HepG2 (cell line): Measurements from ENCODE around the gene RPS2. TPM values are rescaled to one million over a fixed set of nuclear protein-coding genes. Genes with fewer than 3 reads are reported as not detected.

Source experiments
- ATAC-seq: fragments of 200-7000 bp; cut with Tn5 transposase; 3 replicates; pipeline ENCODE4 v1.9.1; 2020; ENCODE audit warnings: mild to moderate bottlenecking, moderate library complexity
- BruUV-seq: library from RNA; stranded (reverse); fragments of 400-500 nt; replicated peaks from 2 replicates; lab custom pipeline; 2021; lab: Mats Ljungman, UMichigan
- CTCF ChIA-PET: fragments of 300-600 bp; formaldehyde crosslinking; extraction: SDS; loops from one replicate; lab custom pipeline; 2021; ENCODE audit warnings: low total read pairs, inconsistent platforms, low intra/inter-chr PET ratio; lab: Yijun Ruan, JAX
- POLR2A ChIA-PET: fragments of 350-600 bp; sonication (Branson Sonifier 250); formaldehyde crosslinking; loops from one replicate; lab custom pipeline; 2020; ENCODE audit warnings: antibody characterized with exemption, inconsistent platforms; lab: Yijun Ruan, JAX
- DNase-seq: peaks from one replicate; pipeline ENCODE4 v3.0.0-alpha.2; 2015; ENCODE audit warnings: low spot score
- FAIRE-seq: peaks from 3 replicates; lab custom pipeline; 2011; peaks lifted over from hg19 to GRCh38; lab: Jason Lieb, UNC
- H2AFZ ChIP-seq: one replicate; pipeline ENCODE4 v1.6.1; 2011; ENCODE audit warnings: low read length, inconsistent platforms
- H3K27ac ChIP-seq: fragments of 300-600 bp; 3 replicates; pipeline ENCODE4 v1.8.0; 2011; ENCODE audit warnings: mixed run types, mild to moderate bottlenecking, mixed read lengths, low read length, inconsistent platforms; ENCODE audit not compliant: insufficient read depth; ENCODE audit errors: extremely low read length
- H3K27me3 ChIP-seq, 2 experiments: fragments of 200-600 bp in 1 of 2; 2 replicates in 1 of 2; 3 replicates in 1 of 2; pipeline versions ENCODE4 v1.6.0 to v1.8.0; 2011; ENCODE audit warnings: low read length in 2 of 2, mild to moderate bottlenecking in 2 of 2, moderate library complexity in 2 of 2, inconsistent platforms in 1 of 2; ENCODE audit not compliant: insufficient read depth in 2 of 2, control insufficient read depth in 1 of 2
- H3K36me3 ChIP-seq, 2 experiments: fragments of 200-600 bp in 1 of 2; replicated peaks in 1 of 2; 2 replicates in 1 of 2; 3 replicates in 1 of 2; pipeline versions ENCODE4 v1.5.1 to v1.8.0; 2011; ENCODE audit warnings: low read length in 2 of 2, inconsistent platforms in 1 of 2; ENCODE audit not compliant: insufficient read depth in 2 of 2, control insufficient read depth in 1 of 2
- H3K4me1 ChIP-seq: 2 replicates; pipeline ENCODE4 v1.5.1; 2012; ENCODE audit warnings: low read length, inconsistent platforms; ENCODE audit not compliant: insufficient read depth
- H3K4me2 ChIP-seq: 2 replicates; pipeline ENCODE4 v1.6.0; 2011; ENCODE audit warnings: low read depth, low read length, inconsistent platforms
- H3K4me3 ChIP-seq, 3 experiments: fragments of 200-600 bp in 1 of 3; sonication (generic), shearing (Covaris generic) in 1 of 3; replicated peaks in 1 of 3; 2 replicates each; pipeline ENCODE4 v1.5.1; 2011 to 2016; ENCODE audit warnings: low read length in 3 of 3, inconsistent platforms in 2 of 3, low read depth in 2 of 3, mild to moderate bottlenecking in 2 of 3, control low read depth in 1 of 3, mixed read lengths in 1 of 3; ENCODE audit not compliant: insufficient read depth in 1 of 3
- H3K79me2 ChIP-seq: one replicate; pipeline ENCODE4 v1.6.1; 2011; ENCODE audit warnings: low read length, inconsistent platforms; ENCODE audit not compliant: insufficient read depth
- H3K9ac ChIP-seq: 2 replicates; pipeline ENCODE4 v1.6.0; 2011; ENCODE audit warnings: mild to moderate bottlenecking, low read depth, low read length, inconsistent platforms; ENCODE audit not compliant: insufficient read depth
- H3K9me3 ChIP-seq: 2 replicates; pipeline ENCODE4 v1.5.1; 2012; ENCODE audit warnings: mild to moderate bottlenecking, low read length
- H4K20me1 ChIP-seq: 2 replicates; pipeline ENCODE4 v1.6.0; 2011; ENCODE audit warnings: inconsistent platforms, mild to moderate bottlenecking, low read length, moderate library complexity; ENCODE audit not compliant: insufficient read depth
- HES4 ChIP-seq: sonication (generic); formaldehyde crosslinking; IDR thresholded peaks from 2 replicates; pipeline ENCODE4 v1.9.0; 2021; ENCODE audit warnings: mild to moderate bottlenecking, missing genetic modification reagents, borderline replicate concordance
- SNAPC2 ChIP-seq: sonication (generic); formaldehyde crosslinking; IDR thresholded peaks from 2 replicates; pipeline ENCODE4 v1.8.1; 2022; ENCODE audit warnings: mild to moderate bottlenecking, missing genetic modification reagents
- ZC3H13 ChIP-seq: sonication (generic); formaldehyde crosslinking; IDR thresholded peaks from 2 replicates; pipeline ENCODE4 v1.8.1; 2023; ENCODE audit warnings: mild to moderate bottlenecking, missing genetic modification reagents, moderate library complexity
- ZFP37 ChIP-seq: sonication (generic); formaldehyde crosslinking; IDR thresholded peaks from 2 replicates; pipeline ENCODE4 v1.4.0; 2020; ENCODE audit warnings: missing genetic modification reagents, borderline replicate concordance
- ZNF232 ChIP-seq: sonication (generic); formaldehyde crosslinking; IDR thresholded peaks from 2 replicates; pipeline ENCODE4 v1.4.0; 2020; ENCODE audit warnings: missing genetic modification reagents, borderline replicate concordance
- ZNF616 ChIP-seq: sonication (generic); formaldehyde crosslinking; IDR thresholded peaks from 2 replicates; pipeline ENCODE4 v1.5.0; 2020; ENCODE audit warnings: low read depth, mild to moderate bottlenecking, missing genetic modification reagents
- WGBS: methylation state at CpG from one replicate; pipeline ENCODE4 v1.1.6; 2017; ENCODE audit warnings: low lambda C conversion rate; 5-methylcytosine and 5-hydroxymethylcytosine counted together
- in situ Hi-C: cut with HindIII; loops from 2 replicates; pipeline ENCODE4 v1.10.0; 2017; ENCODE audit warnings: low pct_unique_long_range_greater_than_20kb; ENCODE audit not compliant: extremely low pct_ligation_motif_present
- intact Hi-C: fragments of 100-400 bp; cut with micrococcal nuclease; formaldehyde crosslinking; loops from one replicate; pipeline ENCODE4 v1.10.0; 2022; ENCODE audit not compliant: unreplicated experiment
- polyA plus RNA-seq, 8 experiments: library from polyadenylated mRNA; depleted of rRNA in 3 of 8; stranded (reverse) in 7 of 8; unstranded in 1 of 8; fragments of >200 nt; fragmentation: Illumina TruSeq in 4 of 8; extraction: Trizol in 4 of 8; gene quantifications; 2 replicates each; pipeline versions ENCODE4 v1.2.1 to v1.2.3, GENCODE V29; 2011 to 2016; ENCODE audit warnings: low read depth in 4 of 8, missing spikeins in 1 of 8, mixed read lengths in 1 of 8; ENCODE audit not compliant: insufficient read depth in 1 of 8
- total RNA-seq, 5 experiments: library from RNA; depleted of rRNA; stranded (reverse); fragments of >200 nt; fragmentation: Illumina TruSeq; extraction: Trizol; gene quantifications; 2 replicates each; pipeline ENCODE4 v1.2.3, GENCODE V29; 2016; ENCODE audit warnings: low read depth in 1 of 5
- TF ChIP-seq, protein P1 (sequence below): sonication (generic); formaldehyde crosslinking; IDR thresholded peaks from 2 replicates; pipeline ENCODE4 v1.4.0; 2020; ENCODE audit warnings: low read depth, missing genetic modification reagents
- TF ChIP-seq, protein P2 (sequence below): sonication (generic); formaldehyde crosslinking; IDR thresholded peaks from 2 replicates; pipeline ENCODE4 v1.5.1; 2020; ENCODE audit warnings: missing genetic modification reagents, mild to moderate bottlenecking, borderline replicate concordance

RPS2 gene
- total and polyA plus RNA-seq, 2 of the 13 experiments (the other 11 are each of a cell fraction or from before 2014, with no cell fraction given): 1,908 to 4,514 TPM

DNA sequence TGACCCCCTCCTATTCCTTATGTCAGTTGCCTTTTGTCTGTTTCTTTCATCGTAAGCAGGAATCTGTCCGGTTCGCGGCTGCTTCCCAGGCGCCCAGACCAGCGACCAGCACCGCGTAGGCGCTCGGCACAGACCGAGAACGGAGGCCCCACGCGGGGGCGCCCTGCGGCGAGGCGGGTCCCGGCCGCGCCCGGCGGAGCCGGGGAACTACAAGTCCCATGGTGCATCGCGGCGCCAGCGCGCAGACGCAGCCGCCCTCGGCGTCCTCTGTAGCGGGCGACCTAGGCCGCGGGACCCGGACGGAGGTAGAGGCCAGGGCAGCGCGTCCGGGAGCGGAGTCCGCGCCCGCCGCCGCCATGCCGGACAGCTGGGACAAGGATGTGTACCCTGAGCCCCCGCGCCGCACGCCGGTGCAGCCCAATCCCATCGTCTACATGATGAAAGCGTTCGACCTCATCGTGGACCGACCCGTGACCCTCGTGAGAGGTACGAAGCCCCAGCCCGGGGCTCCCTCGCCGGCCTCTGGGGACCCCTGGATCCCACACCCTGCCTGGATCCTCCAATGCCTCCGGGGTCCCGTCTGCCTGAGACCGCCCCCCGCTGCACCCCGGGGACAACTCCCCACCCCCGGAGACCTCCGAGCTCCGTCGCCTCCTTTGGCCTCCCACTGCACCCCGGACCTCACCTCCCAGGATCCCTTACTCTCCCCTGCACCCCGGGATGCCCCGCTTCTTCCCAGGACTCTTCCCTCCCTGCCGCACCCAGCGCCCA lies 5.2 kb downstream of the RPS2 start, which contains the start of gene NDUFB10 (continued):
- TF ChIP-seq, protein P1, sequence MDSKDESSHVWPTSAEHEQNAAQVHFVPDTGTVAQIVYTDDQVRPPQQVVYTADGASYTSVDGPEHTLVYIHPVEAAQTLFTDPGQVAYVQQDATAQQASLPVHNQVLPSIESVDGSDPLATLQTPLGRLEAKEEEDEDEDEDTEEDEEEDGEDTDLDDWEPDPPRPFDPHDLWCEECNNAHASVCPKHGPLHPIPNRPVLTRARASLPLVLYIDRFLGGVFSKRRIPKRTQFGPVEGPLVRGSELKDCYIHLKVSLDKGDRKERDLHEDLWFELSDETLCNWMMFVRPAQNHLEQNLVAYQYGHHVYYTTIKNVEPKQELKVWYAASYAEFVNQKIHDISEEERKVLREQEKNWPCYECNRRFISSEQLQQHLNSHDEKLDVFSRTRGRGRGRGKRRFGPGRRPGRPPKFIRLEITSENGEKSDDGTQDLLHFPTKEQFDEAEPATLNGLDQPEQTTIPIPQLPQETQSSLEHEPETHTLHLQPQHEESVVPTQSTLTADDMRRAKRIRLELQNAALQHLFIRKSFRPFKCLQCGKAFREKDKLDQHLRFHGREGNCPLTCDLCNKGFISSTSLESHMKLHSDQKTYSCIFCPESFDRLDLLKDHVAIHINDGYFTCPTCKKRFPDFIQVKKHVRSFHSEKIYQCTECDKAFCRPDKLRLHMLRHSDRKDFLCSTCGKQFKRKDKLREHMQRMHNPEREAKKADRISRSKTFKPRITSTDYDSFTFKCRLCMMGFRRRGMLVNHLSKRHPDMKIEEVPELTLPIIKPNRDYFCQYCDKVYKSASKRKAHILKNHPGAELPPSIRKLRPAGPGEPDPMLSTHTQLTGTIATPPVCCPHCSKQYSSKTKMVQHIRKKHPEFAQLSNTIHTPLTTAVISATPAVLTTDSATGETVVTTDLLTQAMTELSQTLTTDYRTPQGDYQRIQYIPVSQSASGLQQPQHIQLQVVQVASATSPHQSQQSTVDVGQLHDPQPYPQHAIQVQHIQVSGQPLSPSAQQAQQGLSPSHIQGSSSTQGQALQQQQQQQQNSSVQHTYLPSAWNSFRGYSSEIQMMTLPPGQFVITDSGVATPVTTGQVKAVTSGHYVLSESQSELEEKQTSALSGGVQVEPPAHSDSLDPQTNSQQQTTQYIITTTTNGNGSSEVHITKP: peak; percentile 42; the same call in 1 of the 2 replicates
- TF ChIP-seq ZC3H13 (CRISPR knock-in tag): peak; percentile 71; the same call in 1 of the 2 replicates
- peak; percentile 92 for TF ChIP-seq HES4
- peak; percentile 85; the same call in 1 of the 2 replicates for TF ChIP-seq ZNF232

GRCh38 chr16:1958715-1959268 lies 5.8 kb downstream of the RPS2 start:
- ChIA-PET POLR2A (interaction anchor here (7.4 kb wide), 1 partner anchor 17 kb away, joined by 139 read pairs; the partner anchor contains the start of gene MSRB1), CTCF (no interaction called here)
- FAIRE-seq (no peak), ATAC-seq (peak; percentile 2), DNase-seq (no peak)
- H3K36me3 ChIP-seq: peaks cover 3 to 16% of the 10 kb centered on the region in 2 experiments; a peak in 3 of 5 replicates
- H3K27ac ChIP-seq: no peak overlapping the region
- H3K9me3 ChIP-seq: no peaks in the 10 kb centered on the region
- H3K79me2 ChIP-seq: peaks cover 24% of the 10 kb centered on the region
- H3K27me3 ChIP-seq: peaks cover 1 to 12% of the 10 kb centered on the region in 2 experiments; a peak in 4 of 5 replicates
- in situ Hi-C loops (no loop called here), intact Hi-C loops (loop anchor here (2.0 kb wide), 1 partner anchor 18 kb away; no protein-coding TSS in a partner anchor)
- H3K4me1 ChIP-seq: peaks cover 57% of the 10 kb centered on the region
- peak overlapping the region; percentile 98 for H3K4me2 ChIP-seq
- peak overlapping the region in 2 of 3 experiments; percentile 52 to 98; a peak in 4 of 6 replicates for H3K4me3 ChIP-seq
- H2AFZ ChIP-seq: peak overlapping the region; percentile 65
- 37% methylated on average over 11 of the region's 14 CpGs for WGBS
- H4K20me1 ChIP-seq: peaks cover 28% of the 10 kb centered on the region
- no TSS peak for BruUV-seq
- peak overlapping the region; percentile 42 for H3K9ac ChIP-seq
- no peak for TF ChIP-seq SNAPC2 (CRISPR knock-in tag)
- TF ChIP-seq, protein P1: no peak
- no peak for TF ChIP-seq ZFP37 (CRISPR knock-in tag)
- TF ChIP-seq, protein P2, sequence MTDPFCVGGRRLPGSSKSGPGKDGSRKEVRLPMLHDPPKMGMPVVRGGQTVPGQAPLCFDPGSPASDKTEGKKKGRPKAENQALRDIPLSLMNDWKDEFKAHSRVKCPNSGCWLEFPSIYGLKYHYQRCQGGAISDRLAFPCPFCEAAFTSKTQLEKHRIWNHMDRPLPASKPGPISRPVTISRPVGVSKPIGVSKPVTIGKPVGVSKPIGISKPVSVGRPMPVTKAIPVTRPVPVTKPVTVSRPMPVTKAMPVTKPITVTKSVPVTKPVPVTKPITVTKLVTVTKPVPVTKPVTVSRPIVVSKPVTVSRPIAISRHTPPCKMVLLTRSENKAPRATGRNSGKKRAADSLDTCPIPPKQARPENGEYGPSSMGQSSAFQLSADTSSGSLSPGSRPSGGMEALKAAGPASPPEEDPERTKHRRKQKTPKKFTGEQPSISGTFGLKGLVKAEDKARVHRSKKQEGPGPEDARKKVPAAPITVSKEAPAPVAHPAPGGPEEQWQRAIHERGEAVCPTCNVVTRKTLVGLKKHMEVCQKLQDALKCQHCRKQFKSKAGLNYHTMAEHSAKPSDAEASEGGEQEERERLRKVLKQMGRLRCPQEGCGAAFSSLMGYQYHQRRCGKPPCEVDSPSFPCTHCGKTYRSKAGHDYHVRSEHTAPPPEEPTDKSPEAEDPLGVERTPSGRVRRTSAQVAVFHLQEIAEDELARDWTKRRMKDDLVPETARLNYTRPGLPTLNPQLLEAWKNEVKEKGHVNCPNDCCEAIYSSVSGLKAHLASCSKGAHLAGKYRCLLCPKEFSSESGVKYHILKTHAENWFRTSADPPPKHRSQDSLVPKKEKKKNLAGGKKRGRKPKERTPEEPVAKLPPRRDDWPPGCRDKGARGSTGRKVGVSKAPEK (CRISPR knock-in tag): no peak
- no peak for TF ChIP-seq ZNF616
